Thoracic aorta (tissue), 2 donors: ENCODE data around the gene NOL11. TPM values are rescaled to one million over a fixed set of nuclear protein-coding genes. Genes with fewer than 3 reads are reported as not detected.

Experiments used
- ATAC-seq: fragments of 150-250 bp; one replicate; pipeline ENCODE4 v1.8.0; 2017; ENCODE audit warnings: low read depth; ENCODE audit not compliant: insufficient number of reproducible peaks, low FRiP score
- DNase-seq: peaks from one replicate; pipeline ENCODE4 v3.0.0-alpha.2; 2020; ENCODE audit warnings: low spot score
- H3K27ac ChIP-seq, 2 donors: fragments of 200-600 bp; sonication (generic); 1 replicate in 1 of 2; 2 replicates in 1 of 2; pipeline ENCODE4 v1.5.1; 2016; ENCODE audit warnings: mild to moderate bottlenecking in 2 of 2, moderate library complexity in 2 of 2
- H3K27me3 ChIP-seq: fragments of 200-600 bp; sonication (generic); replicated peaks from 2 replicates; pipeline ENCODE4 v1.6.0; 2016; ENCODE audit warnings: mild to moderate bottlenecking; ENCODE audit not compliant: insufficient read depth
- H3K36me3 ChIP-seq: fragments of 200-600 bp; sonication (generic); one replicate; pipeline ENCODE4 v1.5.1; 2016
- H3K4me1 ChIP-seq, 2 donors: fragments of 200-600 bp; sonication (generic); 1 replicate in 1 of 2; 2 replicates in 1 of 2; pipeline versions ENCODE4 v1.5.1 to v1.6.0; 2016; ENCODE audit warnings: low read depth in 2 of 2, mild to moderate bottlenecking in 1 of 2; ENCODE audit not compliant: control insufficient read depth in 1 of 2
- H3K4me3 ChIP-seq: fragments of 200-600 bp; sonication (generic); 2 replicates; pipeline ENCODE4 v1.5.1; 2016; ENCODE audit warnings: mild to moderate bottlenecking
- H3K9me3 ChIP-seq: fragments of 200-600 bp; sonication (generic); 2 replicates; pipeline ENCODE4 v1.5.1; 2016
- total RNA-seq, 2 donors: library from RNA; depleted of rRNA; stranded (reverse); fragments of >200 nt; gene quantifications; one replicate each; pipeline versions ENCODE4 v1.1.0 to v1.2.3, GENCODE V29; 2016
- TF ChIP-seq, protein P1 (sequence below): fragments of 200-600 bp; sonication (generic); IDR thresholded peaks from one replicate; pipeline ENCODE4 v1.5.1; 2019; ENCODE audit warnings: antibody characterized with exemption

The NOL11 gene
- total RNA-seq, 2 donors from 2014 or later: 12.2 to 22.2 TPM

GRCh38 chr17:67729903-67730302 is 12.2 kb downstream of the NOL11 start:
- ATAC-seq (no peak), DNase-seq (no peak)
- no peaks in the 10 kb centered on the region for H3K27me3 ChIP-seq
- peaks cover 49% of the 10 kb centered on the region for H3K36me3 ChIP-seq
- no peak overlapping the region for H3K4me3 ChIP-seq
- TF ChIP-seq, protein P1, sequence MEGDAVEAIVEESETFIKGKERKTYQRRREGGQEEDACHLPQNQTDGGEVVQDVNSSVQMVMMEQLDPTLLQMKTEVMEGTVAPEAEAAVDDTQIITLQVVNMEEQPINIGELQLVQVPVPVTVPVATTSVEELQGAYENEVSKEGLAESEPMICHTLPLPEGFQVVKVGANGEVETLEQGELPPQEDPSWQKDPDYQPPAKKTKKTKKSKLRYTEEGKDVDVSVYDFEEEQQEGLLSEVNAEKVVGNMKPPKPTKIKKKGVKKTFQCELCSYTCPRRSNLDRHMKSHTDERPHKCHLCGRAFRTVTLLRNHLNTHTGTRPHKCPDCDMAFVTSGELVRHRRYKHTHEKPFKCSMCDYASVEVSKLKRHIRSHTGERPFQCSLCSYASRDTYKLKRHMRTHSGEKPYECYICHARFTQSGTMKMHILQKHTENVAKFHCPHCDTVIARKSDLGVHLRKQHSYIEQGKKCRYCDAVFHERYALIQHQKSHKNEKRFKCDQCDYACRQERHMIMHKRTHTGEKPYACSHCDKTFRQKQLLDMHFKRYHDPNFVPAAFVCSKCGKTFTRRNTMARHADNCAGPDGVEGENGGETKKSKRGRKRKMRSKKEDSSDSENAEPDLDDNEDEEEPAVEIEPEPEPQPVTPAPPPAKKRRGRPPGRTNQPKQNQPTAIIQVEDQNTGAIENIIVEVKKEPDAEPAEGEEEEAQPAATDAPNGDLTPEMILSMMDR: no peak
- no peaks in the 10 kb centered on the region for H3K4me1 ChIP-seq
- H3K27ac ChIP-seq: no peak overlapping the region
- H3K9me3 ChIP-seq: no peaks in the 10 kb centered on the region

DNA sequence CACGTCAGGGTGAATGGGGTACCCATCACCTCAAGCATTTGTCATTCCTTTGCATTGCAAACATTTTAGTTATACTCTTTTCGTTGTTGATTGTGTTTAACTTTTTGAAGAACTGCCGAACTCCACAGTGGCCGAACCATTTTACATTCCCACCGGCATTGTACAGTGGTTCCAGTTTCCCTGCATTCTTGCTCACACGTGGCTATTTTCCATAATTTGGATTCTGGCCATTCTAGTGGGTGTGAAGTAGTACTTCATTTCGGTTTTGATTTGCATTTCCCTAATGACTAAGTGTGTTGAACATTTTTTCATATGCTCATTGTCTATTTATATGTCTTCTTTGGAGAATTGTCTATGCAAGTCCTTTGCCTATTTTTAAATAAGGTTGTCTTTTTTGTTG is 13.0 kb downstream of the NOL11 start:
- ATAC-seq (no peak), DNase-seq (no peak)
- H3K36me3 ChIP-seq: peaks cover 41% of the 10 kb centered on the region
- TF ChIP-seq, protein P1: no peak
- H3K4me1 ChIP-seq: no peaks in the 10 kb centered on the region
- no peaks in the 10 kb centered on the region for H3K9me3 ChIP-seq
- no peak overlapping the region for H3K27ac ChIP-seq
- no peaks in the 10 kb centered on the region for H3K27me3 ChIP-seq
- no peak overlapping the region for H3K4me3 ChIP-seq

DNA sequence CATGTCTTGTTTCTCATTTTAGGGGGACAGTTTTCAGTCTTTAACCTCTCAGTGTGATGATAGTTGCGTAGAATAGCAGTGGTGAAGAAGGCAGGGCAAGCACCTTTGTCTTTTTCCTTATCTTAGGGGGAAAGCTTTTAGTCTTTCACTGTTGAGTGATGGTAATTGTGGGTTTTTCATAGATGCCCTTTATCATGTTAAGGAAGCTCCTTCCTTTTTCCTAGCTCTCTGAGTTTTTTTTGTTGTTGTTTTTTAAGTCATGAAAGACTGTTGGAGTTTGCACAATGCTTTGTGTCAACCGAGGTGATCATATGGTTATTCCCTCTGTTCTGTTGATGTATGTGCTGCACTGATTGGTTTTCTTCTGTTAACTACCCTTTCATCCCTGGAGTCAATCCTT is 15.7 kb downstream of the NOL11 start:
- DNase-seq (no peak), ATAC-seq (no peak)
- peaks cover 43% of the 10 kb centered on the region for H3K36me3 ChIP-seq
- no peaks in the 10 kb centered on the region for H3K4me1 ChIP-seq
- TF ChIP-seq, protein P1: no peak
- no peaks in the 10 kb centered on the region for H3K27me3 ChIP-seq
- no peak overlapping the region for H3K27ac ChIP-seq
- no peaks in the 10 kb centered on the region for H3K9me3 ChIP-seq
- no peak overlapping the region for H3K4me3 ChIP-seq

GRCh38 chr17:67737145-67737544 is 19.4 kb downstream of the NOL11 start:
- DNase-seq: no peak
- Histone ChIP-seq H3K27me3 (no peaks in the 10 kb centered on the region), H3K4me1 (no peaks in the 10 kb centered on the region), H3K9me3 (no peaks in the 10 kb centered on the region), H3K4me3 (no peak overlapping the region), H3K27ac (no peak overlapping the region), H3K36me3 (peaks cover 53% of the 10 kb centered on the region)
- TF ChIP-seq, protein P1: no peak
- no peak for ATAC-seq

- no peak overlapping the region for H3K4me3 ChIP-seq
- no peaks in the 10 kb centered on the region for H3K9me3 ChIP-seq
- no peak overlapping the region for H3K27ac ChIP-seq
- TF ChIP-seq, protein P1: no peak
- no peak for ATAC-seq
- H3K36me3 ChIP-seq: peaks cover 53% of the 10 kb centered on the region
- no peaks in the 10 kb centered on the region for H3K27me3 ChIP-seq
- H3K4me1 ChIP-seq: no peaks in the 10 kb centered on the region
- no peak for DNase-seq
These were observed 24.3 kb downstream of the NOL11 start for GRCh38 chr17:67742025-67742424.
